HG03432 (cell line): ENCODE measurements around the gene FAAP20.
A peak's percentile ranks its signal among the peaks of the same experiment; 100 is the strongest.

Source experiments
- ATAC-seq: cut with Tn5 transposase; IDR thresholded peaks from one replicate; pipeline ENCODE4 v1.9.1; 2021; ENCODE audit warnings: mild to moderate bottlenecking, moderate library complexity; ENCODE audit not compliant: unreplicated experiment

FAAP20 gene

GRCh38 chr1:2194319-2194897 is at the start of gene FAAP20:
TSS of gene FAAP20 (minus strand) at chr1:2194772. CDS start at chr1:2194749, 23 bp downstream.
- peak; percentile 58 for ATAC-seq

- ATAC-seq: no peak
Observed at GRCh38 chr1:2242814-2243725, 48.5 kb upstream of the FAAP20 start.

GRCh38 chr1:2241820-2242219 is 47.2 kb upstream of the FAAP20 start:
- no peak for ATAC-seq

GRCh38 chr1:2240270-2241156 is 45.9 kb upstream of the FAAP20 start:
- no peak for ATAC-seq

- ATAC-seq: no peak
Observed at GRCh38 chr1:2239384-2239985, 44.9 kb upstream of the FAAP20 start.

- no peak for ATAC-seq
Observed at GRCh38 chr1:2239013-2239370, 44.4 kb upstream of the FAAP20 start.

- ATAC-seq: no peak
Observed at GRCh38 chr1:2238361-2239012, 43.9 kb upstream of the FAAP20 start.

- ATAC-seq: no peak
Observed at GRCh38 chr1:2237773-2238172, 43.2 kb upstream of the FAAP20 start.

GRCh38 chr1:2236695-2237677 is 42.4 kb upstream of the FAAP20 start:
- ATAC-seq: no peak

GRCh38 chr1:2235300-2235998 is 40.9 kb upstream of the FAAP20 start:
- no peak for ATAC-seq

GRCh38 chr1:2234762-2235113 is 40.2 kb upstream of the FAAP20 start:
- ATAC-seq: no peak

- peak; percentile 46 for ATAC-seq
Observed at GRCh38 chr1:2233997-2234761, 39.6 kb upstream of the FAAP20 start.

- no peak for ATAC-seq
Observed at GRCh38 chr1:2233468-2233867, 38.9 kb upstream of the FAAP20 start.

GRCh38 chr1:2232916-2233438 is 38.4 kb upstream of the FAAP20 start:
- ATAC-seq: no peak

GRCh38 chr1:2232255-2232915 is 37.8 kb upstream of the FAAP20 start:
- no peak for ATAC-seq

- ATAC-seq: no peak
Observed at GRCh38 chr1:2231532-2232254, 37.1 kb upstream of the FAAP20 start.
